Measurements from ENCODE around the gene PMIS2.
"Not testable (repeated sequence)": the region's sequence is repeated elsewhere in the genome, so short reads cannot be mapped to it uniquely, and the experiment has no call there.

The PMIS2 gene

DNA sequence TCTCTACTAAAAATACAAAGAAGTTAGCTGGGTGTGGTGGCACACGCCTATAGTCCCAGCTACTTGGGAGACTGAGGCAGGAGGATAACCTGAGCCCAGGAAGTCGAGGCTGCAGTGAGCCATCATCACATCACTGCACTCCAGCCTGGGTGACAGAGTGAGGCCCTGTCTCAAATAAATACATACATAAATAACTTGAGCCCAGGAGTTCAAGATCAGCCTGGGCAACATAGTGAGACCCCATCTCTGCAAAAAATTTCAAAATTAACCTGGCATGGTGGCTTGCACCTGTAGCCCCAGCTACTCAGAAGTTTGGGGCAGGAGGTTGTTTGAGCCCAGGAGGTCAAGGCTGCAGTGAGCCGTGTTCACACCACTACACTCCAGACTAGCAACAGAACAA is 9.1 kb downstream of the PMIS2 start:
- DNase-seq = not testable (repeated sequence)

- no peak for DNase-seq
Measured at GRCh38 chr19:35595928-35596327, 10.0 kb downstream of the PMIS2 start.

DNA sequence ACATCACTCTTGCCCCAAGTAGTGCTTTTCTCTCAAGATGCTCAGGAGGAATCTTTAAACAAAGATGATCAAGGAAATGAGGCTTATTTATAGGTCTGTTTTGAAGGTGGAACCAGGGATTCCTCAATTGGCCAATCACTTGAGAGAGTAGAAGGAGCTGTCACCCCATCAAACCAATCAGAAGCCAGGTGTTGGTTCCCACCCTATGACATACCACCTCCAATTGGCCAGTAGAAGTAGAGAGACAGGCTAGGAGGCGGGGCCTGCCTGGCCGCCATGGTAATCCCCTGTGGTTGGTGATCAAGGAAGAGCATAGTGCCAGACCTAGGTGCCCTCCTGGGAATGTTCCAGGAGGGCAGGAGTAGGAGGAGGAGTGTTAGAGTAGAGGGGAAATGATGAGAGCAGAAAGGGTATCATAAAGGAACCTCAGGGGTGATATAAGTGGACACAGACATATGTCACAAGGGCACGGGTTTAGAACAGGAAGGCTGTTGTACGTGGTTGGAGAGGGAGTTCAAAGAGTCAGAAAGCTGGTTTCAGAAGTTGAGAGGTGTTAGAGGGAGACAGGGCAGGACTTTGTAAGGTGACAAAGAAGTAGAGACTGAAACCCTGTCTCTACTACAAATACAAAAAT is 10.5 kb downstream of the PMIS2 start:
- DNase-seq = peak; percentile 42 to 55 (median 53)

- no peak for DNase-seq
Measured at GRCh38 chr19:35601971-35602370, 16.0 kb downstream of the PMIS2 start.

GRCh38 chr19:35604436-35604835 is 18.5 kb downstream of the PMIS2 start:
- not testable (repeated sequence) for DNase-seq

- DNase-seq = not testable (repeated sequence)
Measured at GRCh38 chr19:35607170-35607569, 21.2 kb downstream of the PMIS2 start.

- no peak for DNase-seq
Measured at GRCh38 chr19:35607661-35608060, 21.7 kb downstream of the PMIS2 start.

GRCh38 chr19:35608251-35608650 is 22.3 kb downstream of the PMIS2 start:
- no peak for DNase-seq

DNA sequence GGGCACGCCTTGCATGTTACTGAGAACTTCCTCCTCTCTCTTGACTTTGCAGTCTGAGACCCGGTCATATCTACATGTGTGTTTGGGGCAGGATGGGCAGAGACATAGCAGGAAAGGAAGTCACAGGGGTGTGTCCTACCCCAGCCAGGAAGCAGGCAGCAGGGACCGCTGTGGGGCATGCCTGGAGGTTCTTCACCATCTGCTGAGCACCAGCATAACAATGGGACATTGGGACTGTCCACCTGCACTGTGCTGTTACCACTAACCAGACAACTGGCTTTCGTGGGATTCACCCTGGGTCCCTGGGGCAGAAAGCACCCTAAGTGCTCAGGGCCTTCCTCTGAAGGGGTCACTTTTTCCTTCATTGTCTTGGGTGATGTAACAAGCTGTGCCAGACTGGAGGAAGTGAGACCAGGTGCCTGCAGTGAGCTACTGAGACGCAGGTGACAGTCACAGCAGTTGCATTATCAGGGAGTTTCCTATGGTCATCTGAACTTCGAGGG is 23.9 kb downstream of the PMIS2 start:
- peak; percentile 9 to 25 (median 22) for DNase-seq

- DNase-seq = no peak
Measured at GRCh38 chr19:35612224-35612558, 26.2 kb downstream of the PMIS2 start.

DNA sequence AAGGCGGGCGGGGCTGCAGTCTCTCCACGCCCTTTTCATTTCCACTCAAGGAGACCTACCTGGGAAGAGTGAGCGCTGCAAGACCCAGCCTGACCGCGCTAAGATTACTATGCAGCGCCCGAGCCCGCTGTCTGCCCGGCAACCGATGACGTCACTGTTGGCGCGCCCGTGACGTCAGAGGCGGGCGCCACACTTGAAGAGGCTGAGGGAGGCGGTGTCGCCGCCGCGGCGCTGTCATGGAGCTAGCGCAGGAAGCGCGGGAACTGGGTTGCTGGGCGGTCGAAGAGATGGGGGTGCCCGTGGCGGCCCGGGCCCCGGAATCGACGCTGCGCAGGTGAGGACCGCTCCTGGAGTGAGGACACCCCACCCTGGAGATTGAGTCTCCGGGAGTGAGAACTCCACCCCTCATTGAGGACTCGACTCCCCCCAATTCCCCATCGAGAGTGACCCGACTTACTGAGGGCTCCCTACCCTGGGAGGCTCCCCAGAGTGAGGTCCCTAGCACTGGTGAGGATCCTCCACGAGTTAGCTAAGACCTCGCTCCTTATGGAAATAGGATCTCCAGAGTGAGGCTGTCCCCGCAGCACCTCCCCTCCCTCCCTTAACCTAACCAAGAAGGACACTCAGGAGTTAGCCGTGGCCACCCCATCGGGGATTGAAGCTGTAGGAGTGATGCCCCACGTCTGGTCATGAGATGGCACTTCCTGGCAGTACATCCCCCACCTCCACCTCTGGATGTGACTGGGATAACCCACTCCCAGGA is 26.8 kb downstream of the PMIS2 start, which contains the start of gene HAUS5:
Gene HAUS5 (plus strand): TSS at position 177 of the 763 bp plus-strand sequence. CDS start 60 bp downstream, at position 237.
- peak; percentile 94 to 97 (median 96) for DNase-seq

GRCh38 chr19:35613574-35613973 is 27.6 kb downstream of the PMIS2 start:
- no peak for DNase-seq

DNA sequence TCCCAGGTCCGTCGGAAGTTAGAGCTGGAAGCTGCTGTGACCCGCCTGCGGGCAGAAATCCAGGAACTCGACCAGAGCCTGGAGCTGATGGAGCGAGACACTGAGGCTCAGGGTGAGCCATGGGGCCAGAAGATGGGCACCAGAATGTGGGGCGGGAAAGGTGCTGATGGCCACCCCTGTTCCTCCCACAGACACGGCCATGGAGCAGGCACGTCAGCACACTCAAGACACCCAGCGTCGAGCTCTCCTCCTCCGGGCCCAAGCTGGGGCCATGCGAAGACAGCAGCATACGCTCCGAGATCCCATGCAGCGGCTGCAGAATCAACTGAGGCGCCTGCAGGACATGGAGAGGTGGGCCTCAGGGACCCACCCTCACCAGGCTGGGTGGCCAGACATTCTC is 29.1 kb downstream of the PMIS2 start:
- no peak for DNase-seq

DNA sequence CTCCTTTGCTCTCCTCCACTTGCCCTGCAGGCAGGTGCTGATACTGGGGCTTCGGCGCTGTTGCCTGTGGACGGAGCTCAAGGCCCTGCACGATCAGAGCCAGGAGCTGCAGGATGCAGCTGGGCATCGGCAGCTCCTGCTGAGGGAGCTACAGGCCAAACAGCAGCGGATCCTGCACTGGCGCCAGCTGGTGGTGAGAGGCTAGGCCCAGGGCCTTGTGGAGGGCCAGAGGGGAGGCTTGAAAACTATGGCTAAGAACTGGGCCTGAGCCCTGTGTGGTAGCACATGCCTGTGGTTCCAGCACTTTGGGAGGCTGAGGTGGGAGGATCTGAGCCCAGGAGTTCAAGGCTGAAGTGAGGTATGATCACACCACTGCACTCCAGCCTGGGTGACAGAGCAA is 32.9 kb downstream of the PMIS2 start:
- DNase-seq = no peak

GRCh38 chr19:35619290-35619923 is 33.4 kb downstream of the PMIS2 start:
- DNase-seq = no peak

GRCh38 chr19:35620001-35620400 is 34.0 kb downstream of the PMIS2 start:
- no peak for DNase-seq

- no peak for DNase-seq
Measured at GRCh38 chr19:35621708-35622107, 35.7 kb downstream of the PMIS2 start.

DNA sequence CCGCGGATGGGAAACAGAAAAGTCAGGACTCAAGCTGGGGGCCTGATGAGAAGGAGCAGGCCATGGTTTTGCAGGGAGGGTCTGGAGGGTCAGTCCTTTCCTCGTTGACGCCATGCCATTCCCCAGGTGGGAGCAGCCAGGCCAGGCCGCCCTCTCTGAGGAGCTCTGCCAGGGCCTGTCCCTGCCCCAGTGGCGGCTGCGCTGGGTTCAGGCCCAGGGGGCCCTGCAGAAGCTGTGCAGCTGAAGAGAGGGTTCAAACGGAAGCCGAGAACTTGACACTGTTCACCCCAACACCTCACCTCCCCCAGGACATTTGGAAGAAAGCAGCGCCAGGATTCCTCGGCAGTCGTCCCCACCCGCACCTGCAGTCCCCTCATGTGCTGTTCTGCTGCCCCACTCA is 36.8 kb downstream of the PMIS2 start:
- no peak for DNase-seq

DNA sequence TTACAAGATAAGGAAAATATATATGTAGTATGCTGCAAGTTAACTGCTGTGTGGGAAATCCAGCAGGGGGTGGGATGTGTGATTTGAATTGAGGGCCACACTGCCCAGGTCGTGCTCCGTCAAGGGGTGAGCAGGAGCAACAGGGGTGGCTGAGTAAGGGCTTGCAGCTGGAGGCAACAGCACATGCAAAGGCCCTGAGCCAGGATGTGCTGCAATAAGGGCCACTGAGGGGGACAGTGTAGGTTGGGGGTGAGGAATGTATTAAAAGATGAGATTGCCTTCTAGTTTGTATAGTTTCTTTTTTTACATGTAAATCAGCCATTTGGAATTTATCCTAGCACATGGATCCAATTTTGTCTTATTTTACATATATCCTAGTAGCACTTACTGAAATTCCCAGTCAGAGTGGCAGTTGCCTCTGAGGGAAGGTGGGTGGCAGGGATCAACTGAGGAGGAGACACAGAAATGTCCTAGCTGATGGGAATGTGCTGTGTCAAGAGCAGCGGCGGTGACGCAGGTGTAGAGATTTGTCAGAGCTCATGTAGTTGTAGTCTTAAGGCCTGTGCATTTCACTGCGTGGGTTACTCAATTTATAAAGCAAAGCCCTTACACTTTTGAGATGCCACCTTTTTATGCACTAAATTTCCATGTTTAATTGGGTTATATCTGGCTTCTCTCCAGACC is 37.5 kb downstream of the PMIS2 start:
- no peak for DNase-seq

DNA sequence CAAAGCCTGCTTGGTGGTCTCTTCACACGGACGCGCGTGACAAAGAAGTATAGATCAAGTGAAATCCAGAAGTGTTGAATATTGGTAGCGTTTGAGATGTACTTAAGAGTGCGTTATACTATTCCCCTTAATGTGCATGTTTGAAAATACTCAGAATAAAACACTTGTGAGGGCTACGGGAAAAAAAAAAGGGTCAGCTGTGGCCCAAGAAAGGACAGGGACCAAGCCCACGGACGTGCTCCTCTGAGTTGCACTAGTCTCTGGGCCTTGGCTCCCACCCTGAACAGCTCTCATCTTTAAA is 42.2 kb downstream of the PMIS2 start:
- DNase-seq = no peak

DNA sequence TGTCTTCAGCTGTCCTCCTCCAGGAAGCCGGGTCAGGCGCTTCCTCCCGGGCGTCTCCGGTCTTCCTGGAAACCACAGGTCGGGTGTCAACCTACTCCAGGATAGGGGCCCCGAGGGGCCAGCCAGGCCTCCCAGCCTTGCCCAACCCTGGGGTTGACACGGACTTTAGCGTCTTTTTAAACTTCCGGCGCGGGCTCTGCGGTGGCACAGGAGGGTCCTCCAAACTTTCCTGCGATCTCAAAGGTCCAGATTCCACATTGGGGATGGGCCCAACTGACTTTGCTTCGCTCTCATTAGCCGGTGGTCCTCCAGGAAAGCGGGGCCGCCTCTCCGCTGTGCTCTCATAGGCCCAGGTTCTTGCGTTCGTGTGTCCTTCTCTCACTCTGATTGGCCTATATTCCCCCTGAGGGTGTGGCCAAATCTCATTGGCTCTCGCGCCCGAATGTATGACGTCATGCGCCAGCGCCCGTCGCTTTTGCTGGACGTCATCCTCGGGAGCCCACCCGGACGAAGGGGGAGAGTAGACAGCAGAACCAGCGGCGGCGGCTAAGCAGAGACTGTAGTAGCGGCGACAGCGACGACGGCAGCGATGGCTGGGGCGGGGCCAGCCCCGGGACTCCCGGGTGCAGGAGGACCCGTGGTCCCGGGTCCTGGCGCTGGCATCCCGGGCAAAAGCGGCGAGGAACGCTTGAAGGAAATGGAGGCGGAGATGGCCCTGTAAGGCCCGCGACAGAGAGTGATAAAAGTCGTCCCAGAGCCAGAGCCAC is 42.8 kb downstream of the PMIS2 start, which contains the start of gene RBM42:
Gene RBM42 (plus strand): TSS at position 472 of the 767 bp plus-strand sequence. CDS start 118 bp downstream, at position 590.
- peak; percentile 97 to 99 (median 98) for DNase-seq

DNA sequence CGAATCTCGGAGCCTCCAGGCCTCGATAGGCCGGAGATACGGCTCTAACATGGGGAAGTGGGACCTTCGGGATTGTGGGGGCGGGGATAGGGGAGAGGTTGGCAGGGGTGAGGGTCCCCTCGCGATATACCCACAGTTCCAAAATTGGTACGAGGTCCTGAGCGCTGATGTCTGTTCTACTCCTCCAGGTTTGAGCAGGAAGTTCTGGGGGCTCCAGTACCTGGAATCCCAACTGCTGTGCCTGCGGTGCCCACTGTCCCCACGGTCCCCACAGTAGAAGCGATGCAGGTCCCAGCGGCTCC is 43.3 kb downstream of the PMIS2 start:
- no peak for DNase-seq

Data from suppressor macrophage treated with lipopolysaccharide for 1 hour (primary cell).